Measurements from ENCODE around the gene LGR6.

Gene LGR6

DNA sequence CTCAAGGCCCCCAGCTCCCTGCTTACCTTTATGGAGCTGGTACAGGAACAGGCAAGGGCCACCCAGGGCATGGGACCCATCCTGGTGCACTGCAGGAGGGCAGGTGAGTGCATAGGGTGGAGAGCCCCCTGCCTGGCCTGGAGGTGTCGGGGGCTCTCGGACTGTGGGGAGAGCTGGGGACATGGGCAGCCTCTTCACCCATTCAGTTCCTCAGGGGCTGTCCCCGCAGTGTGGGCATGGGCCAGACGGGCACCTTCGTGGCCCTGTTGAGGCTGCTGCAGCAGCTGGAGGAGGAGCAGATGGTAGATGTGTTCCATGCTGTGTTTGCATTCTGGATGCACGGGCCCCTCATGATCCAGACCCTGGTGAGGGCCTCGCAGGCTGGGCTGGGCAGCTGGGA, 7.3 kb upstream of the LGR6 start:
- Histone ChIP-seq H3K36me3 (ENCODE audit: insufficient read depth, low read length) (no peaks in the 10 kb centered on the region), H3K79me2 (ENCODE audit: insufficient read depth, low read length) (no peaks in the 10 kb centered on the region), H3K9me3 (ENCODE audit: insufficient read depth, low read depth, low read length) (no peaks in the 10 kb centered on the region), H3K4me1 (ENCODE audit: insufficient read depth, low read length, poor library complexity, severe bottlenecking) (peaks cover 19% of the 10 kb centered on the region), H2AFZ (ENCODE audit: low read length) (no peak overlapping the region), H3K4me3 (ENCODE audit: low read length, poor library complexity, severe bottlenecking) (no peak overlapping the region), H3K4me2 (ENCODE audit: low read depth, low read length, poor library complexity, severe bottlenecking) (no peak overlapping the region), H3K9ac (ENCODE audit: low read depth, low read length, poor library complexity, severe bottlenecking) (no peak overlapping the region), H4K20me1 (ENCODE audit: insufficient read depth, low read length, poor library complexity, severe bottlenecking) (no peaks in the 10 kb centered on the region), H3F3A (ENCODE audit: low read depth) (no peaks in the 10 kb centered on the region), H3K9me2 (replicated peaks; ENCODE audit: low read depth, low read length) (no peaks in the 10 kb centered on the region), H3K27me3 (ENCODE audit: insufficient read depth, low read length, poor library complexity, severe bottlenecking) (no peaks in the 10 kb centered on the region)
- TF ChIP-seq CTCF (conservative IDR thresholded peaks at IDR 0.05; ENCODE audit: low read length) (no peak), EZH2phosphoT487 (IDR thresholded peaks at IDR 0.05; ENCODE audit: borderline replicate concordance) (no peak)

GRCh38 chr1:202187041-202187671, 6.4 kb upstream of the LGR6 start:
- Histone ChIP-seq H3K9me3 (ENCODE audit: insufficient read depth, low read depth, low read length) (no peaks in the 10 kb centered on the region), H2AFZ (ENCODE audit: low read length) (no peak overlapping the region), H3K4me2 (ENCODE audit: low read depth, low read length, poor library complexity, severe bottlenecking) (no peak overlapping the region), H3K79me2 (ENCODE audit: insufficient read depth, low read length) (no peaks in the 10 kb centered on the region), H3K27me3 (ENCODE audit: insufficient read depth, low read length, poor library complexity, severe bottlenecking) (no peaks in the 10 kb centered on the region), H3K4me3 (ENCODE audit: low read length, poor library complexity, severe bottlenecking) (no peak overlapping the region), H3K36me3 (ENCODE audit: insufficient read depth, low read length) (no peaks in the 10 kb centered on the region), H3K9ac (ENCODE audit: low read depth, low read length, poor library complexity, severe bottlenecking) (no peak overlapping the region), H3K4me1 (ENCODE audit: insufficient read depth, low read length, poor library complexity, severe bottlenecking) (peaks cover 19% of the 10 kb centered on the region), H4K20me1 (ENCODE audit: insufficient read depth, low read length, poor library complexity, severe bottlenecking) (no peaks in the 10 kb centered on the region), H3F3A (ENCODE audit: low read depth) (no peaks in the 10 kb centered on the region), H3K9me2 (replicated peaks; ENCODE audit: low read depth, low read length) (no peaks in the 10 kb centered on the region)
- TF ChIP-seq EZH2phosphoT487 (IDR thresholded peaks at IDR 0.05; ENCODE audit: borderline replicate concordance) (no peak), CTCF (conservative IDR thresholded peaks at IDR 0.05; ENCODE audit: low read length) (no peak)

DNA sequence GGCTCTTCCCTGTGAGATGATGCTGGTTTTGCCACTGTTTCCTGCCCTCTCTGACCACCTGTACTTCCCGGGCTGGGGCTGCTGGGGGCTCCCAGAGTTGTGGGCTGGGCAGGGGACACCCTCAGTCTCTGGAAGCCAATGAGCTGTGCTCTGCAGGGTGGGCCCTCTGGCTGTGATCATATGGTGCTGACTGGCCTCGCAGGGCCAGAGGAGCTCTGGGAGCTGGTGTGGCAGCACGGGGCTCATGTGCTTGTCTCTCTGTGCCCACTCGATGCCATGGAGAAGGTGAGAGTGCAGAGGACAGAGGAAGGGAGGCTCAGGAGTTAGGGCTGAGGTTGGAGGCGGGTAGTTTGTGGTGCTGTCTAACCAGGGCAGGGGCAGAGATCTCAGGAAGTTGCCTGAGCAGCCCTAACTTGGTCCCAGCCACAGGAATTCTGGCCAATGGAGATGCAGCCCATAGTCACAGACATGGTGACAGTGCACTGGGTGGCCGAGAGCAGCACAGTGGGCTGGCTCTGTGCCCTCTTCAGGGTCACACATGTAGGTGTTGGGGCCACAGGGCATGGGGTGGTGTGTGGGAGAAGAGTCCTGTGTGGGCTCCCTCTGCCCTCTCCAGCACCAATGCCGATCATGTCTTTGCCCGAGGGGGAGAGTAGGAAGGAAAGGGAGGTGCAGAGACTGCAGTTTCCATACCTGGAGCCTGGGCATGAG, 5.7 kb upstream of the LGR6 start:
- H3K9me2 ChIP-seq (replicated peaks; ENCODE audit: low read depth, low read length), result no peaks in the 10 kb centered on the region
- no peak overlapping the region for H3K9ac ChIP-seq (ENCODE audit: low read depth, low read length, poor library complexity, severe bottlenecking)
- H3K9me3 ChIP-seq (ENCODE audit: insufficient read depth, low read depth, low read length), result no peaks in the 10 kb centered on the region
- no peak overlapping the region for H3K4me3 ChIP-seq (ENCODE audit: low read length, poor library complexity, severe bottlenecking)
- TF ChIP-seq EZH2phosphoT487 (IDR thresholded peaks at IDR 0.05; ENCODE audit: borderline replicate concordance) (no peak), CTCF (conservative IDR thresholded peaks at IDR 0.05; ENCODE audit: low read length) (no peak)
- H3K4me2 ChIP-seq (ENCODE audit: low read depth, low read length, poor library complexity, severe bottlenecking), result no peak overlapping the region
- H3K36me3 ChIP-seq (ENCODE audit: insufficient read depth, low read length), result no peaks in the 10 kb centered on the region
- no peak overlapping the region for H2AFZ ChIP-seq (ENCODE audit: low read length)
- no peaks in the 10 kb centered on the region for H3K27me3 ChIP-seq (ENCODE audit: insufficient read depth, low read length, poor library complexity, severe bottlenecking)
- H4K20me1 ChIP-seq (ENCODE audit: insufficient read depth, low read length, poor library complexity, severe bottlenecking), result no peaks in the 10 kb centered on the region
- H3K4me1 ChIP-seq (ENCODE audit: insufficient read depth, low read length, poor library complexity, severe bottlenecking), result peaks cover 19% of the 10 kb centered on the region
- no peaks in the 10 kb centered on the region for H3F3A ChIP-seq (ENCODE audit: low read depth)
- H3K79me2 ChIP-seq (ENCODE audit: insufficient read depth, low read length), result no peaks in the 10 kb centered on the region

Data from Loucy (cell line).